ENCODE measurements around the gene CEP43. TPM values are rescaled to one million over a fixed set of nuclear protein-coding genes. Genes with fewer than 3 reads are reported as not detected.
A peak's percentile ranks its signal among the peaks of the same experiment; 100 is the strongest.

Gene CEP43
- total and polyA plus RNA-seq, 5 experiments from 2014 or later: 2.5 to 15.3 (median 4.5) TPM

- Mint-ChIP-seq H3K36me3 (peaks cover 2 to 19% (median 5%) of the 10 kb centered on the region in 3 donors), H3K27me3 (no peaks in the 10 kb centered on the region), H3K4me1 (peaks cover 46 to 81% (median 78%) of the 10 kb centered on the region in 4 donors), H3K9me3 (no peaks in the 10 kb centered on the region), H3K27ac (peak overlapping the region in 9 of 10 donors; percentile 29 to 98 (median 94)), H3K4me3 (peak overlapping the region; percentile 84 to 98 (median 95))
- POLR2A ChIA-PET: interaction anchor here (0.9 to 5.5 kb wide), 17 partner anchors 10 to 544 kb away, joined by 3 to 66 read pairs (median 3); partner anchors contain the start of genes CEP43 and RPS6KA2
- DNase-seq (peak in 2 of 10 donors; percentile 15 to 16), ATAC-seq (peak; percentile 37 to 41)
These were observed 43.2 kb upstream of the CEP43 start for GRCh38 chr6:166955865-166956443.

DNA sequence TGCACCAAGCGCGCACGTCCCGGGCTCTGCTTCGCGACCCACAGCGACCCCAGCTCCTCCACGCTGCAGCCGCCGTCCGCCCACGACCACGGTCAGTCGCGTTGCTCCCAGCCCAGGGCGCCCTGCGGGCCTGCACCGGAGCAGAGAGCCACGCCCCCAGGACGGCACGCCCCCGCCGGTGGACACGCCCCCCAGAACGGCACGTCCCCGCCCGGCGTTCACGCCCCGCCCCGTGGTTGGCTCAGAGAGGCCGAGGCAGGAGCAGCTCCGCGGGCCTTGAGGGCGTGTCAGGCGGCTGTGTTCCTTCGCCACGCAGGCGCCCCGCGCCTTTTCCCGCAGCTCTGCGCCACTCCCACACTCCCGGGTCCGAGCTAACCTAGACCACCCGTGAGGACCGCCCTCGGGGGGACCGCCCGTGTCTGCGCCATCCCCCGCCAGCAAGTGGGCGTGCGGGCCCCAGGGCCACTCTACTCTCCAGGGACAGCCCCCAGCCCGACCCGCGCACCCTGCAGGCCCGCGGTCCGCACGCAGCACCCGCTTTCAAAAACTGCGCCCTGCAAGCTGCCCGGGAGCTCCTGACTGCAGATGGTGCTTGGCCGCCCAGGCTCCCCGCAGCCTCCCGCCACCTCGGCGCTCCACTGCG is 42.6 kb upstream of the CEP43 start, which contains the start of gene RNASET2:
RNASET2 (minus strand) TSS at position 107 of the 643 bp plus-strand sequence. CDS start 368 bp downstream, outside the sequence.
- peak; percentile 83 to 85 for ATAC-seq
- H3K36me3 Mint-ChIP-seq: peaks cover 0 to 13% (median 5%) of the 10 kb centered on the region in 3 donors

DNA sequence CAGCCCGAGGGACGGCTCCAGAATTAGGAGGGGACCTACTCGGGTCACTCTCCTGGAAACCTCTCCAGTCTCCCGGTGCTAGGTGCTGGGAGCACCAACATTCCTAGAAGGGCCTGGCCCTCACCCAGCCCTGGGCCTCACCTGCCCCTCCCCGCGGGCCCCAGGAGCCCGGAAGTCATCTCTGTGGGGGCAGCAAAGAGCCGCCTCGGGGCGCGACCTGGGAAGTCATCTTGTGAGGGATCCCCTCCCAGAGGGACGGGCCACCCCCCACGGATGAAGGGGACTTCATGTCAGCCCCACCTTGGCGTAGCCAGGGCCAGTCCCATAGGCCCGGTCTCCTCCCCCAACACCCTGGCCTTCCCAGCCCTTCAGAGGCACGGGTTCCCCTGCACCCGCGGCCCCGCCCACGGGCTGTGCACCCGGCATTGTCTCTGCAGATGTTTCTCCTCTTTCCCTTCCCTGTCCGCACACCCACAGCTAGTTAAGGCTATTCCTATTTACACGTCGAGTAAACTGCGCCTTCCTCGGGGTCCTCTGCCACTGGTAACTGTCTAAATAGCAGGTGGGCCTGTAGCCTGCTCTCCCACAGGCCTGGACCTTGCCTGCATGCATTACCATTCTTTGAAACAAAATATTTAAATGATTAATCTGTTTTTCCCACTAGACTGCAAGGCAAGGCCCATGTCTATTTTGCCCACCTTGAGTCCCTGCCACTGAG is 42.0 kb upstream of the CEP43 start:
- peaks cover 44 to 69% (median 67%) of the 10 kb centered on the region in 4 donors for H3K4me1 Mint-ChIP-seq
- H3K36me3 Mint-ChIP-seq: peaks cover 0 to 9% (median 5%) of the 10 kb centered on the region in 3 donors
- H3K9me3 Mint-ChIP-seq: peaks cover 0 to 1% (median 0%) of the 10 kb centered on the region in 9 donors
- POLR2A ChIA-PET: interaction anchor here (0.9 to 5.5 kb wide), 16 partner anchors 9 to 542 kb away, joined by 3 to 66 read pairs (median 4); partner anchors contain the start of genes CEP43 and RPS6KA2
- no peaks in the 10 kb centered on the region for H3K27me3 Mint-ChIP-seq
- peak; percentile 37 to 82 (median 54) for DNase-seq
- H3K27ac Mint-ChIP-seq: peak overlapping the region; percentile 93 to 99 (median 98)
- ATAC-seq: peak; percentile 15 to 38
- H3K4me3 Mint-ChIP-seq: peak overlapping the region; percentile 84 to 98 (median 95)

More for the DNA sequence above, 42.6 kb upstream of the CEP43 start, which contains the start of gene RNASET2:
- Mint-ChIP-seq H3K9me3 (no peaks in the 10 kb centered on the region), H3K4me3 (peak within 1 kb of the TSS; percentile 84 to 98 (median 95)), H3K27ac (peak within 1 kb of the TSS; percentile 94 to 99 (median 98)), H3K27me3 (no peaks in the 10 kb centered on the region), H3K4me1 (peaks cover 44 to 76% (median 73%) of the 10 kb centered on the region in 4 donors)
- DNase-seq: peak; percentile 94 to 100 (median 98)
- POLR2A ChIA-PET: interaction anchor here (0.9 to 5.5 kb wide), 19 partner anchors 8 to 545 kb away, joined by 3 to 66 read pairs (median 3); partner anchors contain the start of genes CEP43 and RPS6KA2

DNA sequence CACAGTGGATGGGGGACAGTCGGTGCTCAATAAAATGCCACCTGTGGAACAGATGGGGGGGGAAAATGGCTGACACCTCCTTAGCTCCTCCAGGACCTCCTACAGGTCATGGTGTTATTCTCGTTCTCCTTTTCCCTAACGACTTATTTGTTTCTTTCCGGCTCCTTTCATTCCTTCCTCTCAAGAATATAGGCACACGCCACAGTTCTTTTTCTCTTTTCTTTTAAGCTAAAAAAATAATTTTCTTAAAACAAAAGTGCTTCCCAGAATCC is 41.5 kb upstream of the CEP43 start:
- Mint-ChIP-seq H3K27ac (peak overlapping the region; percentile 93 to 99 (median 98)), H3K4me1 (peaks cover 42 to 64% (median 62%) of the 10 kb centered on the region in 4 donors), H3K36me3 (peaks cover 0 to 7% (median 5%) of the 10 kb centered on the region in 3 donors), H3K4me3 (peak overlapping the region; percentile 84 to 98 (median 95)), H3K9me3 (peaks cover 0 to 5% (median 0%) of the 10 kb centered on the region in 9 donors), H3K27me3 (no peaks in the 10 kb centered on the region)
- POLR2A ChIA-PET: interaction anchor here (1.0 to 5.5 kb wide), 5 partner anchors 9 to 42 kb away, joined by 3 to 66 read pairs (median 23); partner anchors contain the start of gene CEP43
- DNase-seq: no peak
- no peak for ATAC-seq

DNA sequence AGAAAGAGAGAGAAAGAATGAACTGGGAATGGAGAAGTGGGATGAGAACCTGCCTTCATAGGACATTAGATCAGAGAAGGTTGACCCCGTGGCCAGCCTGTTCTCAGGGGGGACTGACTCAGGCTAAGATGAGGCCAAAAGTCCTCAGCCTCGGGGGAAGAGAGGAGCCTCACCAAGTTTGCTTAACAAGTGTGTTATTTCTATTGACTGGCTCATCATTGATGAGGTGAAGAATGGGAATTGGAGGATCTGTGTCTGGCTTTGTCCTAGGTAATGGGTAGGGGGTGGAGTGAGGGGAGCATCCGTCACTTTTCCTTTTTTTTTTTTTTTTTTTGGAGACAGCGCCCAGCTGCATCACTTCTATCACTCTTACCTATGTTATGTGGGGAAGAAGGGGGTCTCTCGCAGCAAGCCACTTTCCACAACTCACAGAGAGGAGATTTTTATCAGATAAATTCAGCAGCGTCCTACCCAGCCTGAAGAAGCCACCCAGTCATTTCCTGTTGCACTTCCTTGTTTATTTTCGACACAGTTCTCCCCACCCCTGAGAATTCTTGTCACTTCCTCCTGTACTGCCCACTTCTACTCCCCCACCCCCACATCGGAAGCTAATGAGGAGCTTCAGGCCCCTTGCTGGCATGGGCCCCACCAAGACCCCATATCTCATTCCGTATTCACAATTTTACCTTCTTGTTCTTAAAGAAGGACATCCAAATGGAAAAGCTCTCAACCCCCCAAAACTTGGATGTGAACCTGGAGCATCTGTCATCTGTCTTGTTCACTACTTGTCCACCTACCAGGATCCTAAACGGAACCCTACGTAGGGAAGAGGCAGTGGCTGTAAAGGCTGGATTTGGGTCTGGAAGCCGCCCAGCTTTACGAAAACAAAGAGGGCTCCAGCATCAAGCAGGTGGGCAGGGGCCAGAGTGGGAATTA is 40.0 kb upstream of the CEP43 start:
- Mint-ChIP-seq H3K4me3 (peak overlapping the region; percentile 75 to 98 (median 94)), H3K27me3 (no peaks in the 10 kb centered on the region), H3K27ac (peak overlapping the region; percentile 93 to 99 (median 98)), H3K4me1 (peaks cover 33 to 50% (median 48%) of the 10 kb centered on the region in 4 donors), H3K36me3 (peaks cover 3 to 5% (median 4%) of the 10 kb centered on the region in 3 donors), H3K9me3 (peaks cover 0 to 9% (median 3%) of the 10 kb centered on the region in 9 donors)
- peak; percentile 8 to 47 for ATAC-seq
- POLR2A ChIA-PET: interaction anchor here (0.6 to 5.5 kb wide), 10 partner anchors 9 to 332 kb away, joined by 3 to 66 read pairs (median 3); partner anchors contain the start of genes CEP43 and RPS6KA2
- DNase-seq: peak in 9 of 10 donors; percentile 45 to 79 (median 59)

DNA sequence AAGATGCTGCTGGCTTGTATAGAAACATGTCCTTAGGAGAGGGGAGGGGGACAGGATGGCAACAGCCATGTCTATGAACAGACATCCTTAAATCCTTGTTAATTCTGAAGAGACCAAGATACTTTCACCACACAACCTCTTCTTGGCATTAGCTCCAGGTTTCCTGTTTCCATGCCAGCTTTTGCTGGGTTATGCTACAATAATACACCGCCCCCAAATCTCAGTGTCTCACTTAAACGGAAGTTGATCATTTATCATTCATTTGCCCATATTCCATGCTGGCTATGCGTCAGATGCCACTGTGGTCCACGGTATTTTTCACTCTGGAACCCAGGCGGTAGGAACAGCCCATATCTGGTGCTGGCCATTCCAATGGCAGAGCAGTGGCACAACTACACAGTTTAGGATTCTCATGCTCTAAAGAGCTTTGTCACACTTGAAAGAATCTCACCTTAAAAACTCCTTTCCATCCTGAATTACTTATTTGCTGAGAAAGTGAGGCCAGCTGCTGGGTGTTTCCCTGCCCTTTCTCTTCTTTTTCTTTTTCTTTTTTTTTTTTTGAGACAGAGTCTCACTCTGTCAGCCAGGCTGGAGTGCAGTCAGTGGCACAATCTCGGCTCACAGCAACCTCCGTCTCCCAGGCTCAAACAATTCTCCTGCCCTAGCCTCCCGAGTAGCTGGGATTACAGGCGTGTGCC is 39.1 kb upstream of the CEP43 start:
- POLR2A ChIA-PET: interaction anchor here (0.6 to 5.5 kb wide), 8 partner anchors 8 to 333 kb away, joined by 3 to 66 read pairs (median 3); partner anchors contain the start of genes CEP43 and RPS6KA2
- Mint-ChIP-seq H3K36me3 (peaks cover 2 to 3% (median 3%) of the 10 kb centered on the region in 3 donors), H3K27ac (peak overlapping the region; percentile 93 to 99 (median 98)), H3K27me3 (no peaks in the 10 kb centered on the region), H3K4me3 (peak overlapping the region in 9 of 10 donors; percentile 63 to 98 (median 87)), H3K4me1 (peaks cover 29 to 43% (median 41%) of the 10 kb centered on the region in 4 donors), H3K9me3 (peaks cover 0 to 14% (median 6%) of the 10 kb centered on the region in 9 donors)
- ATAC-seq (no peak), DNase-seq (no peak)

DNA sequence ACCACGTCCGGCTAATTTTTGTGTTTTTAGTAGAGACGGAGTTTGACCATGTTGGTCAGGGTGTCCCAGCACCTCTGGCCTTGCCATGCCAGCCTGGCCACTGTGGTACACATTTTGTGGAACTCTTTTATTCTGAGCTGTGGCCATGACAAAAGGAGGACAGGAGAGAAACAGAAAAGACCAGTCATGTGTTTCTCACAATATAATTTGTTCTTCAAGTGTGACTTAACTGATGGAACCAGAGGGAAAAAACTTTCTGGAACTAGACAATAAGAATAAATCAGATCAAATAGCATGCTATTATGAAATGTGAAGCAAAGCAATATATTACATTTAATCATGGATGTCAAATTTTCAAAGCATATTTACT is 38.6 kb upstream of the CEP43 start:
- ATAC-seq: no peak
- no peak for DNase-seq
- Mint-ChIP-seq H3K27ac (peak overlapping the region; percentile 48 to 99 (median 98)), H3K36me3 (peaks cover 0 to 3% (median 0%) of the 10 kb centered on the region in 3 donors), H3K9me3 (peaks cover 0 to 14% (median 6%) of the 10 kb centered on the region in 9 donors), H3K4me3 (peak overlapping the region in 4 of 10 donors; percentile 52 to 87 (median 71)), H3K27me3 (no peaks in the 10 kb centered on the region), H3K4me1 (peaks cover 25 to 38% (median 36%) of the 10 kb centered on the region in 4 donors)
- POLR2A ChIA-PET: interaction anchor here (0.6 to 2.2 kb wide), 2 partner anchors 29 to 178 kb away, joined by 5 to 9 read pairs; no protein-coding TSS in a partner anchor

GRCh38 chr6:166966268-166966667 is 32.9 kb upstream of the CEP43 start:
- POLR2A ChIA-PET: interaction anchor here (1.0 kb wide), 1 partner anchor 8 kb away, joined by 3 read pairs; no protein-coding TSS in a partner anchor
- Mint-ChIP-seq H3K27me3 (no peaks in the 10 kb centered on the region), H3K4me3 (no peak overlapping the region), H3K4me1 (peaks cover 7 to 20% (median 15%) of the 10 kb centered on the region in 4 donors), H3K27ac (peak overlapping the region in 4 of 10 donors; percentile 52 to 89 (median 76)), H3K36me3 (peaks cover 0 to 5% (median 0%) of the 10 kb centered on the region in 3 donors), H3K9me3 (peaks cover 0 to 28% (median 14%) of the 10 kb centered on the region in 9 donors)
- no peak for DNase-seq
- no peak for ATAC-seq

- DNase-seq: peak in 2 of 10 donors; percentile 14 to 44
- ATAC-seq: peak; percentile 25 to 63
- Mint-ChIP-seq H3K27ac (peak overlapping the region in 9 of 10 donors; percentile 4 to 96 (median 86)), H3K4me1 (peaks cover 7 to 24% (median 15%) of the 10 kb centered on the region in 4 donors), H3K4me3 (peak overlapping the region in 9 of 10 donors; percentile 31 to 82 (median 72)), H3K36me3 (peaks cover 0 to 2% (median 0%) of the 10 kb centered on the region in 3 donors), H3K9me3 (peaks cover 0 to 24% (median 10%) of the 10 kb centered on the region in 9 donors), H3K27me3 (no peaks in the 10 kb centered on the region)
- POLR2A ChIA-PET: interaction anchor here (1.9 to 3.2 kb wide), 2 partner anchors 10 to 13 kb away, joined by 11 to 23 read pairs; partner anchors contain the start of gene RNASET2
These were observed 29.7 kb upstream of the CEP43 start for GRCh38 chr6:166969390-166970002.

DNA sequence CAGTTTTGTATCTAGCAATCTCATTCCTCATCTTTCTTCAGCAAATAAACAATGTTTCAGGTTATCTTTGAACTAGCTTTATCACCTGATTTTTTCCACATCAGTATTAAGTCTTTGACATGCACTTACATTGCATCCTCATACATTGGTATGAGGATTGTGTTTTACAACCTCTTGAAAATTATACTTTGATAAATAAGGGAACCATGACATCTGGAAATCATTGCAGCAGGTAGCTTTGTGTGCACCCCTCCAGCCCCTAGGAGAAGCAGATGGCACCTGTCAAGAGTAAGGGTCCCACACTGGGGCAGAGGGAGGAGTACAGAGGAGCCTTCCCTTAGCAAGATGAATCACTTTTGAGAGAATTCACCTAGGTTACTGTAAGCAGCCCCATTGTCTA is 29.1 kb upstream of the CEP43 start:
- DNase-seq (peak in 1 of 10 donors; percentile 3), ATAC-seq (no peak)
- H3K4me3 Mint-ChIP-seq: peak overlapping the region in 8 of 10 donors; percentile 23 to 82 (median 69)
- peaks cover 0 to 2% (median 0%) of the 10 kb centered on the region in 3 donors for H3K36me3 Mint-ChIP-seq
- peaks cover 0 to 20% (median 9%) of the 10 kb centered on the region in 9 donors for H3K9me3 Mint-ChIP-seq
- no peaks in the 10 kb centered on the region for H3K27me3 Mint-ChIP-seq
- peak overlapping the region in 9 of 10 donors; percentile 25 to 96 (median 86) for H3K27ac Mint-ChIP-seq
- peaks cover 7 to 24% (median 15%) of the 10 kb centered on the region in 4 donors for H3K4me1 Mint-ChIP-seq
- POLR2A ChIA-PET: interaction anchor here (0.5 to 3.2 kb wide), 3 partner anchors 11 to 26 kb away, joined by 3 to 23 read pairs (median 11); partner anchors contain the start of gene RNASET2

Data from naive thymus-derived CD8-positive, alpha-beta T cell (primary cell).